IPS DF 6.9 (cell line): ENCODE results near the gene RPL18.

Source experiments
- DNase-seq: peaks from one replicate; pipeline ENCODE4 v3.0.0-alpha.2; 2013; ENCODE audit warnings: low read depth, low spot score
- H3K27ac ChIP-seq: one replicate; pipeline ENCODE4 v1.5.1; 2013; ENCODE audit warnings: low read length, control low read depth
- H3K27me3 ChIP-seq: 2 replicates; pipeline ENCODE4 v1.6.1; 2013; ENCODE audit warnings: mild to moderate bottlenecking, low read length; ENCODE audit not compliant: control insufficient read depth, insufficient read depth
- H3K36me3 ChIP-seq: 2 replicates; pipeline ENCODE4 v1.6.1; 2013; ENCODE audit warnings: low read length; ENCODE audit not compliant: control insufficient read depth, insufficient read depth
- H3K4me1 ChIP-seq: 2 replicates; pipeline ENCODE4 v1.6.1; 2013; ENCODE audit warnings: low read length; ENCODE audit not compliant: control insufficient read depth, insufficient read depth
- H3K4me3 ChIP-seq: 2 replicates; pipeline ENCODE4 v1.5.1; 2013; ENCODE audit warnings: mild to moderate bottlenecking, low read length
- H3K9me3 ChIP-seq: 2 replicates; pipeline ENCODE4 v1.6.1; 2013; ENCODE audit warnings: low read length, inconsistent platforms; ENCODE audit not compliant: control insufficient read depth, insufficient read depth
- WGBS: extraction: QIAGEN DNeasy Blood & Tissue Kit; methylation state at CpG from one replicate; pipeline ENCODE4 v1.1.7; 2013; ENCODE audit warnings: mixed read lengths, missing lambda C conversion rate; ENCODE audit not compliant: insufficient read length, insufficient coverage; 5-methylcytosine and 5-hydroxymethylcytosine counted together

The RPL18 gene

GRCh38 chr19:48618916-48619691, at the start of gene RPL18, which contains the start of gene SPHK2:
TSS of gene RPL18 (minus strand) at chr19:48619178. CDS start at chr19:48619143, 35 bp downstream.
TSS of gene SPHK2 (plus strand) at chr19:48619506. CDS start at chr19:48620515, 1,009 bp downstream.
- Histone ChIP-seq H3K36me3 (peaks cover 21% of the 10 kb centered on the region), H3K9me3 (no peaks in the 10 kb centered on the region), H3K27ac (no peak within 1 kb of the TSS), H3K4me3 (peak within 1 kb of the TSS; percentile 97), H3K27me3 (no peaks in the 10 kb centered on the region), H3K4me1 (peaks cover 3% of the 10 kb centered on the region)
- DNase-seq, result peak; percentile 98
- no CpG with 5 or more reads among the region's 69 CpGs for WGBS

GRCh38 chr19:48668761-48669160, 49.8 kb upstream of the RPL18 start:
- Histone ChIP-seq H3K27me3 (no peaks in the 10 kb centered on the region), H3K9me3 (no peaks in the 10 kb centered on the region), H3K27ac (no peak overlapping the region), H3K4me3 (no peak overlapping the region), H3K36me3 (no peaks in the 10 kb centered on the region), H3K4me1 (peaks cover 5% of the 10 kb centered on the region)
- DNase-seq, result no peak
- WGBS, result no CpG with 5 or more reads among the region's 2 CpGs

GRCh38 chr19:48668332-48668731, 49.4 kb upstream of the RPL18 start:
- H3K27me3 ChIP-seq, result no peaks in the 10 kb centered on the region
- no CpG with 5 or more reads among the region's 3 CpGs for WGBS
- no peak overlapping the region for H3K27ac ChIP-seq
- no peak for DNase-seq
- peaks cover 2% of the 10 kb centered on the region; the same call in 1 of the 2 replicates for H3K4me1 ChIP-seq
- H3K36me3 ChIP-seq, result no peaks in the 10 kb centered on the region
- no peak overlapping the region for H3K4me3 ChIP-seq
- H3K9me3 ChIP-seq, result no peaks in the 10 kb centered on the region

- no peaks in the 10 kb centered on the region for H3K4me1 ChIP-seq
- H3K4me3 ChIP-seq, result no peak overlapping the region
- H3K9me3 ChIP-seq, result no peaks in the 10 kb centered on the region
- H3K27me3 ChIP-seq, result no peaks in the 10 kb centered on the region
- H3K27ac ChIP-seq, result no peak overlapping the region
- H3K36me3 ChIP-seq, result no peaks in the 10 kb centered on the region
- DNase-seq, result no peak
- no CpG with 5 or more reads among the region's 6 CpGs for WGBS
Measured at GRCh38 chr19:48665786-48666185, 46.8 kb upstream of the RPL18 start.

DNA sequence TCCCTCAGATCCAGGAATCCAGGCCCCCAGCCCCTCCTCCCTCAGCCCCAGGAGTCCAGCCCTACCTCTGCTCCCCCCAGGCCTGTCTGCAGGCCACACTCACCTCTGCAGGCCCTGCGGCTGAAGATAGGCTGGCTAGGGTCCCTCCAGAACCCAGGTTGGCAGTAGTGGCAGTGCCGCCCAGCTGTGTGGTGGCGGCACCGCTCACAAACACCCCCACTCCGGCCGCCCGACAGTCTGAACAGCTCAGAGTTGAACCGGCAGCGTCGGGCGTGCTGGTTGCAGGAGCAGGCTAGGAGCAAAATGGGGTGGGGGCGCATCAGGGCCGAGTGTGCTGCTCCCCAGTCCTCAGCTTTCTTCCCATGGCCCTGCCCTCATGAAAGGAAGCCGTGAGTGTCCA, 45.5 kb upstream of the RPL18 start:
- no peaks in the 10 kb centered on the region for H3K36me3 ChIP-seq
- no peaks in the 10 kb centered on the region for H3K4me1 ChIP-seq
- DNase-seq, result no peak
- H3K4me3 ChIP-seq, result no peak overlapping the region
- no peaks in the 10 kb centered on the region for H3K9me3 ChIP-seq
- no peaks in the 10 kb centered on the region for H3K27me3 ChIP-seq
- no CpG with 5 or more reads among the region's 14 CpGs for WGBS
- H3K27ac ChIP-seq, result no peak overlapping the region

DNA sequence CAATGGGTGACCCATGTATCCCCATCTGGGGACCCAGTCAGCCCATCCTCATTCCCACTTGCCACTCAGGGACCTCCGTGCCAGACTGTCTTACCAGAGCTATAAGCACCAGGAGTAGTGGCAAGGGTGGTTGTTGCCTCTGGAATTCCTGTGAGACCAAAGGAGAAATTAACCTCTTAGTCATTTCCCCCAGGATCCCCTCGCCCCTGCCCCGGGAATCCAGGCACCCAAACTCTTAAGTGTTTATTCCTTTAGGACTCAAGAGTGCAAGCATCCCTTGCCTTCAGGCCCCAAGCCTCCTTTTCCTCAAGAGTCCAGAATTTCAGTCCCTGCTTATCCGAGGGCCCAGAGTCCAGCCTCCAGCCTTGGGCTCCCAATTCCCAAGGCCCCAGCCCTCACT, 44.7 kb upstream of the RPL18 start:
- WGBS, result no CpG with 5 or more reads among the region's 4 CpGs
- H3K27ac ChIP-seq, result no peak overlapping the region
- H3K4me1 ChIP-seq, result no peaks in the 10 kb centered on the region
- no peak overlapping the region for H3K4me3 ChIP-seq
- no peaks in the 10 kb centered on the region for H3K36me3 ChIP-seq
- H3K27me3 ChIP-seq, result no peaks in the 10 kb centered on the region
- H3K9me3 ChIP-seq, result no peaks in the 10 kb centered on the region
- DNase-seq, result no peak

DNA sequence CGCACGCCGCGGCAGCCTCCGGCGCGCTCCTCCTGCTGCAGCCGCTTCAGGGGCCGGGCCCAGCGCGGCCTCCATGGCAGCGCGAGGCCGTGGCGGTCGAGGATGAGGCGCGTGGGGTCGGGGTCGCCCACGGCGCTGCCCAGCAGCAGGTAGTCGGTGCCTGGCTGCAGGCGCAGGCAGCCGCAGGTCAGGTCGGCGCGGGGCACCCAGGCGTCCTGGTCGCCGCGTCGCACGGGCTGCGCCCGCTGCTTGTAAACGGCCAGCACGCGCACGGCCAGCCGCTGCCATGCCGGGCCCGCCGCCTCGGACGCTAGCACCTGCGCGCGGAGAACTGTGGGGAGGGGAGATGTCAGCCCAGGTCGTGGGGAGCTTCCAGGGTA, 42.7 kb upstream of the RPL18 start:
- no peak overlapping the region for H3K4me3 ChIP-seq
- no peaks in the 10 kb centered on the region for H3K9me3 ChIP-seq
- no peaks in the 10 kb centered on the region for H3K4me1 ChIP-seq
- no peaks in the 10 kb centered on the region for H3K36me3 ChIP-seq
- WGBS, result no CpG with 5 or more reads among the region's 50 CpGs
- no peak overlapping the region for H3K27ac ChIP-seq
- no peak for DNase-seq
- no peaks in the 10 kb centered on the region for H3K27me3 ChIP-seq

DNA sequence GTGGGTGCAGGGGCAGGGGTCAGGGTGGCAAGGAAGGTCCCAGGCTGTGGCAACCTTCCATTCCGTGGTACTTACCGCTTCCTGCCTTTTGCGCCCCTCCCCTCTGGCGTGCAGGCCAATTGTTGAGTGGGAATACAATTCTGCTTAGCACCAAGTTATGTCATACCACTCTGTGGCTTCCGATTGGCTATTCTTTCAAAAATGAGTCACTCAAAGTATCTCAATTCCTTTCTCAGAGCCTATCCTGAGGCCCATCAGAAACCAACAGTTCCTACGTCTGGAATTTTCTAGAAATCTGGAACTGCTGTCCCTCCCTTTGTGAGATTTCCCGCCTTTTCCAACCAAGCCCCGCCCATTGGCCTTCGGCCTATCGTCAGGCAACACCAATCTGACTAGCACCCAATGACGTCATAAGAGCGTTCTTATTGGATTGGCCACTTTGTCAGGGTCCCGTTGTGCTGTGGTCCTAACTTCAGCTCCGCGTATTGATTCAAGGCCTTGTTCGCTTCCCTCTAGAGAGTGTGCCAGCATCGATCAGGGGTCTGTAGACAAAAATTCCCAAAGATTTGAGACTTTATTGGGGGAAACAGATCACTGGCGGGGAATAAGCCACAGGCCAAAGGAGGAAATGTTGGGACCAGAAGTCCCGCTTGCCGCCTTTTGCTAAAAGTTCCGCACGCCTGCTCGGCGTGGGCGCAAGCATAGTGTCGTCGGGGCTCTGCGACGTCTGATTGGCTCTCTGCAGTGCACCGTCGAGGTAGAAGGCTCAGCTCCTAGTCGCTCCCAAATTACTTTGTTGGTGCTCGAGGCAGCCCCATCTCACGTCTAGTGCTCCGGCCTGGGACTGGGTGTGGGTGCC, 42.1 kb upstream of the RPL18 start:
- DNase-seq, result peak; percentile 85
- WGBS, result no CpG with 5 or more reads among the region's 35 CpGs
- H3K4me1 ChIP-seq, result no peaks in the 10 kb centered on the region
- H3K27ac ChIP-seq, result no peak overlapping the region
- no peaks in the 10 kb centered on the region for H3K9me3 ChIP-seq
- no peak overlapping the region for H3K4me3 ChIP-seq
- no peaks in the 10 kb centered on the region for H3K27me3 ChIP-seq
- no peaks in the 10 kb centered on the region for H3K36me3 ChIP-seq

DNA sequence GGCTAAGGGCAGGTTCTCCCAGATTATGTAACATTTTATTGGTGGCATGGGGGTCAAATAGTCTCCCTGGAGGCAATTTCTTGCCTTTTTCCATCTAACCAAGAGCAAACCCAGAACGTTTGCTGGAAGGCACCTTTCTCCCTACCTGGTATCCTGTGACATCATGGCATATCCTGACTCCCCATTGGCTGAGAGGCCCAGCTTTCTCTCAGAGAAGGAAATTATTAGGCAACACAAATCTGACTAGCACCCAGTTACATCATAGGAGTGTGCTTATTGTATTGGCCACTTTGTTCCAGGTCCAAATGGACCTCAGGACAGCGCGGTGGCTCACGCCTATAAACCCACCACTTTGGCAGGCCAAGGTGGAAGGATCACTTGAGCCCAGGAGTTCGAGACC, 40.8 kb upstream of the RPL18 start:
- H3K36me3 ChIP-seq, result no peaks in the 10 kb centered on the region
- WGBS, result no CpG with 5 or more reads among the region's 5 CpGs
- DNase-seq, result no peak
- no peak overlapping the region for H3K4me3 ChIP-seq
- H3K4me1 ChIP-seq, result no peaks in the 10 kb centered on the region
- H3K27me3 ChIP-seq, result no peaks in the 10 kb centered on the region
- H3K9me3 ChIP-seq, result no peaks in the 10 kb centered on the region
- no peak overlapping the region for H3K27ac ChIP-seq

GRCh38 chr19:48658483-48658882, 39.5 kb upstream of the RPL18 start:
- H3K27ac ChIP-seq, result no peak overlapping the region
- no peaks in the 10 kb centered on the region for H3K27me3 ChIP-seq
- no peaks in the 10 kb centered on the region for H3K4me1 ChIP-seq
- no peak overlapping the region for H3K4me3 ChIP-seq
- no peak for DNase-seq
- H3K36me3 ChIP-seq, result no peaks in the 10 kb centered on the region
- WGBS, result no CpG with 5 or more reads among the region's 6 CpGs
- no peaks in the 10 kb centered on the region for H3K9me3 ChIP-seq
